B cell (primary cell): ENCODE data around the gene GMPPA. TPM values are rescaled to one million over a fixed set of nuclear protein-coding genes. Genes with fewer than 3 reads are reported as not detected.

ENCODE experiments used
- ATAC-seq: fragments of 200-7000 bp; cut with Tn5 transposase; one replicate; pipeline ENCODE4 v1.10.0; 2021; ENCODE audit warnings: low read depth, mild to moderate bottlenecking, moderate number of reproducible peaks, moderate library complexity
- CTCF ChIA-PET: fragments of 350-600 bp; sonication (Branson Sonifier 250); formaldehyde crosslinking; loops from one replicate; lab custom pipeline; 2021; ENCODE audit warnings: antibody characterized with exemption, inconsistent platforms; lab: Charles Lee
- POLR2A ChIA-PET: fragments of 350-600 bp; sonication (Branson Sonifier 250); formaldehyde crosslinking; loops from one replicate; lab custom pipeline; 2021; ENCODE audit warnings: antibody characterized with exemption; lab: Charles Lee
- DNase-seq: peaks from one replicate; pipeline ENCODE4 v3.0.0; 2013
- H2AFZ ChIP-seq: 2 replicates; pipeline ENCODE4 v1.6.1; 2012; ENCODE audit warnings: mild to moderate bottlenecking, low read depth, low read length; ENCODE audit not compliant: insufficient read depth, poor library complexity, severe bottlenecking
- H3K27ac ChIP-seq, 2 donors: 1 replicate in 1 of 2; 2 replicates in 1 of 2; pipeline ENCODE4 v1.5.1; 2012 to 2013; ENCODE audit warnings: low read length in 2 of 2, mild to moderate bottlenecking in 2 of 2, moderate library complexity in 1 of 2
- H3K27me3 ChIP-seq, 4 experiments: fragments of 200-600 bp in 1 of 4; sonication (generic) in 1 of 4; replicated peaks in 1 of 4; 1 replicate in 2 of 4; 2 replicates in 2 of 4; pipeline versions ENCODE4 v1.6.1 to v1.7.0; 2013 to 2016; ENCODE audit warnings: low read length in 3 of 4, mild to moderate bottlenecking in 2 of 4, mixed read lengths in 1 of 4, moderate library complexity in 1 of 4; ENCODE audit not compliant: insufficient read depth in 4 of 4, control insufficient read depth in 3 of 4; ENCODE audit errors: control extremely low read depth in 1 of 4
- H3K36me3 ChIP-seq, 2 experiments: replicated peaks in 1 of 2; 1 replicate in 1 of 2; 2 replicates in 1 of 2; pipeline versions ENCODE4 v1.6.1 to v1.7.1; 2013; ENCODE audit warnings: low read length in 1 of 2; ENCODE audit not compliant: insufficient read depth in 2 of 2, control insufficient read depth in 1 of 2; ENCODE audit errors: control extremely low read depth in 1 of 2, extremely low read depth in 1 of 2
- H3K4me1 ChIP-seq, 2 donors: fragments of 200-600 bp in 1 of 2; sonication (generic) in 1 of 2; 1 replicate in 1 of 2; 2 replicates in 1 of 2; pipeline versions ENCODE4 v1.5.1 to v1.6.1; 2013 to 2017; ENCODE audit warnings: low read length in 2 of 2; ENCODE audit not compliant: control insufficient read depth in 2 of 2, insufficient read depth in 2 of 2
- H3K4me2 ChIP-seq: replicated peaks from 2 replicates; pipeline ENCODE3; 2012; ENCODE audit warnings: mild to moderate bottlenecking, low read depth, low read length; ENCODE audit not compliant: poor library complexity, severe bottlenecking
- H3K4me3 ChIP-seq, 5 experiments: fragments of 200-600 bp in 1 of 5; sonication (generic) in 1 of 5; 1 replicate in 3 of 5; 2 replicates in 2 of 5; pipeline versions ENCODE4 v1.5.1 to v1.7.0; 2011 to 2016; ENCODE audit warnings: low read length in 4 of 5, mild to moderate bottlenecking in 4 of 5, low read depth in 2 of 5, control low read depth in 1 of 5, moderate library complexity in 1 of 5; ENCODE audit not compliant: insufficient read depth in 1 of 5; ENCODE audit errors: control extremely low read depth in 1 of 5, extremely low read depth in 1 of 5
- H3K79me2 ChIP-seq: fragments of 200-600 bp; sonication (generic); one replicate; pipeline ENCODE4 v1.6.0; 2016; ENCODE audit warnings: low read length; ENCODE audit not compliant: control insufficient read depth, insufficient read depth
- H3K9ac ChIP-seq: fragments of 200-600 bp; sonication (generic); 2 replicates; pipeline ENCODE4 v1.6.1; 2017; ENCODE audit warnings: mild to moderate bottlenecking, low read length, moderate library complexity
- H3K9me3 ChIP-seq, 3 donors: one replicate each; pipeline versions ENCODE4 v1.6.1 to v1.7.1; 2013; ENCODE audit warnings: low read length in 2 of 3; ENCODE audit not compliant: control insufficient read depth in 2 of 3, insufficient read depth in 1 of 3; ENCODE audit errors: control extremely low read depth in 1 of 3
- H4K20me1 ChIP-seq: 2 replicates; pipeline ENCODE4 v1.6.0; 2012; ENCODE audit warnings: mild to moderate bottlenecking, low read length; ENCODE audit not compliant: insufficient read depth, control insufficient read depth, poor library complexity, severe bottlenecking
- H3K27ac Mint-ChIP-seq: one replicate; pipeline ENCODE4 v1.8.0; 2021; ENCODE audit warnings: mixed read lengths
- H3K27me3 Mint-ChIP-seq: one replicate; pipeline ENCODE4 v1.8.0; 2021; ENCODE audit warnings: mixed read lengths
- H3K4me1 Mint-ChIP-seq: one replicate; pipeline ENCODE4 v1.8.0; 2021; ENCODE audit warnings: mixed read lengths
- H3K4me3 Mint-ChIP-seq: one replicate; pipeline ENCODE4 v1.8.0; 2021; ENCODE audit warnings: mixed read lengths
- H3K9me3 Mint-ChIP-seq: one replicate; pipeline ENCODE4 v1.8.0; 2022; ENCODE audit warnings: mixed read lengths; ENCODE audit not compliant: insufficient read depth
- CTCF ChIP-seq: fragments of 200-600 bp; IDR thresholded peaks from one replicate; pipeline ENCODE4 v1.8.0; 2022; ENCODE audit warnings: antibody characterized with exemption, mild to moderate bottlenecking
- EZH2 ChIP-seq: IDR thresholded peaks from 2 replicates; pipeline ENCODE4 v1.6.1; 2012; ENCODE audit warnings: borderline replicate concordance, low read depth, mild to moderate bottlenecking, moderate library complexity, low read length; ENCODE audit not compliant: insufficient read depth, poor library complexity, severe bottlenecking
- WGBS: methylation state at CpG from one replicate; pipeline ENCODE4 v1.1.5; 2013; ENCODE audit warnings: missing lambda C conversion rate; ENCODE audit not compliant: insufficient coverage; 5-methylcytosine and 5-hydroxymethylcytosine counted together
- intact Hi-C: fragments of 100-400 bp; cut with micrococcal nuclease; formaldehyde crosslinking; loops from one replicate; pipeline ENCODE4 v1.10.0; 2022
- polyA plus RNA-seq: library from polyadenylated mRNA; depleted of rRNA; stranded (reverse); fragments of >200 nt; gene quantifications from 2 replicates; pipeline ENCODE4 v1.2.3, GENCODE V29; 2012
- total RNA-seq, 2 donors: library from RNA; stranded (reverse); fragments of 120-200 nt in 1 of 2; gene quantifications; 1 replicate in 1 of 2; 2 replicates in 1 of 2; pipeline versions ENCODE4 v1.2.3 to v1.2.4, GENCODE V29; 2013 to 2022

The GMPPA gene
- total and polyA plus RNA-seq, 2 donors (not counting 1 experiment from before 2014, with no cell fraction given): 27.8 to 67.9 TPM

- POLR2A ChIA-PET: no interaction called here
- ATAC-seq: no peak
- CTCF ChIA-PET: interaction anchor here (2.1 kb wide), 1 partner anchor 60 kb away, joined by 10 read pairs; no protein-coding TSS in a partner anchor
These were observed 28.3 kb upstream of the GMPPA start for GRCh38 chr2:219470429-219470828.

More at GRCh38 chr2:219470429-219470828, 28.3 kb upstream of the GMPPA start:
- Mint-ChIP-seq H3K27me3 (peaks cover 29% of the 10 kb centered on the region), H3K4me3 (no peak overlapping the region), H3K27ac (no peak overlapping the region), H3K9me3 (no peaks in the 10 kb centered on the region), H3K4me1 (no peaks in the 10 kb centered on the region)
- no peak for DNase-seq
- H3K27ac ChIP-seq: no peak overlapping the region
- H3K4me2 ChIP-seq: no peak overlapping the region
- TF ChIP-seq CTCF (no peak), EZH2 (no peak)
- H3K36me3 ChIP-seq: no peaks in the 10 kb centered on the region
- no peaks in the 10 kb centered on the region for H3K4me1 ChIP-seq
- H3K9me3 ChIP-seq: no peaks in the 10 kb centered on the region
- H4K20me1 ChIP-seq: no peaks in the 10 kb centered on the region
- H3K4me3 ChIP-seq: no peak overlapping the region
- no peaks in the 10 kb centered on the region for H3K79me2 ChIP-seq
- no peak overlapping the region for H2AFZ ChIP-seq
- H3K27me3 ChIP-seq: peaks cover 0 to 4% (median 2%) of the 10 kb centered on the region in 4 experiments
- no peak overlapping the region for H3K9ac ChIP-seq
- 71% methylated on average over 1 of the region's 4 CpGs for WGBS
- intact Hi-C loops: no loop called here
